NOMO-1 treated with dmso at 0.1 percent for 144 hours (cell line): Measurements from ENCODE around the gene VARS1.
A peak's percentile ranks its signal among the peaks of the same experiment; 100 is the strongest.
"Not testable (repeated sequence)": the region's sequence is repeated elsewhere in the genome, so short reads cannot be mapped to it uniquely, and the experiment has no call there.

Experiments
- DNase-seq: peaks from one replicate; lab custom pipeline; 2025; ENCODE audit not compliant: unreplicated experiment; lab: John Stamatoyannopoulos, UW

VARS1 gene

GRCh38 chr6:31794866-31795615 lies 511 bp downstream of the VARS1 start:
- no peak for DNase-seq

- DNase-seq = no peak
Observed at GRCh38 chr6:31794294-31794865, 1.2 kb downstream of the VARS1 start.

- DNase-seq = not testable (repeated sequence)
Observed at GRCh38 chr6:31793927-31794245, 1.7 kb downstream of the VARS1 start.

- no peak for DNase-seq
Observed at GRCh38 chr6:31792761-31793171, 2.8 kb downstream of the VARS1 start.

GRCh38 chr6:31792090-31792374 lies 3.5 kb downstream of the VARS1 start:
- no peak for DNase-seq

- DNase-seq = no peak
Observed at GRCh38 chr6:31791324-31792089, 4.0 kb downstream of the VARS1 start.

- no peak for DNase-seq
Observed at GRCh38 chr6:31785475-31785874, 10.1 kb downstream of the VARS1 start.

- no peak for DNase-seq
Observed at GRCh38 chr6:31784098-31784925, 11.2 kb downstream of the VARS1 start.

GRCh38 chr6:31782126-31782855 lies 13.3 kb downstream of the VARS1 start:
- no peak for DNase-seq

- no peak for DNase-seq
Observed at GRCh38 chr6:31781244-31782125, 14.1 kb downstream of the VARS1 start.

- DNase-seq = no peak
Observed at GRCh38 chr6:31780507-31781243, 14.9 kb downstream of the VARS1 start.

GRCh38 chr6:31779908-31780307 lies 15.6 kb downstream of the VARS1 start:
- no peak for DNase-seq

GRCh38 chr6:31778999-31779885 lies 16.3 kb downstream of the VARS1 start:
- no peak for DNase-seq

GRCh38 chr6:31778193-31778592 lies 17.4 kb downstream of the VARS1 start:
- no peak for DNase-seq

- no peak for DNase-seq
Observed at GRCh38 chr6:31777667-31778050, 17.9 kb downstream of the VARS1 start.

GRCh38 chr6:31776989-31777666 lies 18.4 kb downstream of the VARS1 start, which contains the start of gene VWA7:
Gene VWA7, minus strand, starts transcription at chr6:31777328. Its CDS starts 549 bp downstream, at chr6:31776779.
- DNase-seq = peak; percentile 68

- no peak for DNase-seq
Observed at GRCh38 chr6:31776485-31776988, 19.0 kb downstream of the VARS1 start.
